ENCODE measurements around the gene NOX4.

- no peak for TF ChIP-seq POLR2A (IDR thresholded peaks at IDR 0.05; ENCODE audit: low read depth, low read length)
- TF ChIP-seq CTCF (IDR thresholded peaks at IDR 0.05; ENCODE audit: extremely low read depth in 1 of 2, insufficient read depth in 1 of 2, low read depth in 1 of 2, low read length in 2 of 2) = no peak
- no peak for TF ChIP-seq POLR2AphosphoS5 (IDR thresholded peaks at IDR 0.05; ENCODE audit: insufficient read depth, low read depth, low read length)
- no peak for TF ChIP-seq MAX (IDR thresholded peaks at IDR 0.05; ENCODE audit: insufficient read depth, insufficient read length)
Observed at GRCh38 chr11:89504270-89504669, 13.1 kb upstream of the NOX4 start.
